HUES64 (cell line): Measurements from ENCODE around the gene NTRK1.

Experiments used
- H3K27ac ChIP-seq: 2 replicates; pipeline ENCODE4 v1.7.0; 2013; ENCODE audit warnings: low read depth, low read length, inconsistent platforms
- H3K27me3 ChIP-seq: 2 replicates; pipeline ENCODE4 v1.6.1; 2013; ENCODE audit warnings: mild to moderate bottlenecking, low read length; ENCODE audit not compliant: insufficient read depth
- H3K36me3 ChIP-seq: 2 replicates; pipeline ENCODE4 v1.6.1; 2013; ENCODE audit warnings: mild to moderate bottlenecking, low read length; ENCODE audit not compliant: insufficient read depth
- H3K4me1 ChIP-seq: 2 replicates; pipeline ENCODE4 v1.6.1; 2013; ENCODE audit warnings: mild to moderate bottlenecking, low read length, moderate library complexity; ENCODE audit not compliant: insufficient read depth
- H3K4me3 ChIP-seq: 2 replicates; pipeline ENCODE4 v1.5.1; 2013; ENCODE audit warnings: mild to moderate bottlenecking, low read length, moderate library complexity
- H3K9ac ChIP-seq: 2 replicates; pipeline ENCODE4 v1.6.1; 2013; ENCODE audit warnings: mild to moderate bottlenecking, low read depth, low read length
- H3K9me3 ChIP-seq: 2 replicates; pipeline ENCODE4 v1.6.1; 2013; ENCODE audit warnings: low read depth, low read length; ENCODE audit not compliant: insufficient read depth
- WGBS: fragments of 150-250, 120-280 bp; methylation state at CpG from one replicate; pipeline ENCODE4 v1.1.7; 2013; ENCODE audit warnings: missing lambda C conversion rate; 5-methylcytosine and 5-hydroxymethylcytosine counted together

Gene NTRK1

GRCh38 chr1:156847591-156848460 is 12.8 kb upstream of the NTRK1 start:
- Histone ChIP-seq H3K4me3 (no peak overlapping the region), H3K9ac (no peak overlapping the region), H3K27me3 (peaks cover 100% of the 10 kb centered on the region), H3K4me1 (peaks cover 7% of the 10 kb centered on the region; the same call in 1 of the 2 replicates), H3K9me3 (no peaks in the 10 kb centered on the region), H3K36me3 (no peaks in the 10 kb centered on the region), H3K27ac (no peak overlapping the region)
- 68% methylated on average over 7 of the region's 7 CpGs for WGBS

- Histone ChIP-seq H3K27me3 (peaks cover 100% of the 10 kb centered on the region), H3K4me3 (peak overlapping the region; percentile 51), H3K36me3 (no peaks in the 10 kb centered on the region), H3K9me3 (no peaks in the 10 kb centered on the region), H3K27ac (no peak overlapping the region), H3K9ac (no peak overlapping the region), H3K4me1 (peaks cover 7% of the 10 kb centered on the region; the same call in 1 of the 2 replicates)
- 13% methylated on average over 36 of the region's 36 CpGs for WGBS
Measured at GRCh38 chr1:156848461-156849150, 12.1 kb upstream of the NTRK1 start.

- Histone ChIP-seq H3K27me3 (peaks cover 100% of the 10 kb centered on the region), H3K4me1 (peaks cover 7% of the 10 kb centered on the region; the same call in 1 of the 2 replicates), H3K9ac (no peak overlapping the region), H3K4me3 (peak overlapping the region; percentile 51), H3K36me3 (no peaks in the 10 kb centered on the region), H3K9me3 (no peaks in the 10 kb centered on the region), H3K27ac (no peak overlapping the region)
- WGBS = 42% methylated on average over 23 of the region's 23 CpGs
Measured at GRCh38 chr1:156849151-156849496, 11.5 kb upstream of the NTRK1 start.

- Histone ChIP-seq H3K27me3 (peaks cover 93% of the 10 kb centered on the region), H3K4me1 (peaks cover 5% of the 10 kb centered on the region; the same call in 1 of the 2 replicates), H3K9ac (no peak overlapping the region), H3K9me3 (no peaks in the 10 kb centered on the region), H3K27ac (no peak overlapping the region), H3K4me3 (no peak overlapping the region), H3K36me3 (no peaks in the 10 kb centered on the region)
- WGBS = 90% methylated on average over 17 of the region's 17 CpGs
Measured at GRCh38 chr1:156851779-156852417, 8.8 kb upstream of the NTRK1 start.

DNA sequence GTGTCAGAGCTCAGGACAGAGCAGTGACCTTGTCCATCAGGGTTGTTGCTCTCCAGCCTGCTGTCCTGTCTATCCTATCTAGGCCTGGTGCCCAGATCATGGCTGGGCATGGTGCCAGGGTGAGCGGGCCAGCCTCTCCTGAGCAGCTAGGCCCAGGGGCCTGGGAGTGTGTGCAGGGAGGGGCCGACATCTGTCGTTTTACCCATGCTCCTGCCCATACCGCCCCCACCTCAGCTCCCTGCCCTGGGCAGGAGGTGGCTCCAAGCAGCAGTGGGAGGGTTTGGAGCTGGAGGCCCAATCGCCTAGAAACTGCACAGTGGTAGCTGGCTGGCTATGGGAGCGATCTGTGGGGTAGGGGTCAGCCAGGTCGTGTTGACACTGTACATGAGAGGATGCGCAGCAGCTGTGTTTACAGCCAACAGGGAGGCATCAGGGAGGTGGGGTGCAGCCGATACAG is 8.2 kb upstream of the NTRK1 start:
- Histone ChIP-seq H3K36me3 (no peaks in the 10 kb centered on the region), H3K9me3 (no peaks in the 10 kb centered on the region), H3K4me3 (no peak overlapping the region), H3K27me3 (peaks cover 93% of the 10 kb centered on the region), H3K4me1 (peaks cover 5% of the 10 kb centered on the region; the same call in 1 of the 2 replicates), H3K9ac (no peak overlapping the region), H3K27ac (no peak overlapping the region)
- 69% methylated on average over 9 of the region's 9 CpGs for WGBS

- Histone ChIP-seq H3K27ac (no peak overlapping the region), H3K4me3 (no peak overlapping the region), H3K27me3 (peaks cover 93% of the 10 kb centered on the region), H3K9ac (no peak overlapping the region), H3K36me3 (no peaks in the 10 kb centered on the region), H3K9me3 (no peaks in the 10 kb centered on the region), H3K4me1 (no peaks in the 10 kb centered on the region)
- WGBS = 93% methylated on average over 19 of the region's 19 CpGs
Measured at GRCh38 chr1:156853761-156854160, 6.9 kb upstream of the NTRK1 start.

- no peaks in the 10 kb centered on the region for H3K36me3 ChIP-seq
- H3K9me3 ChIP-seq = no peaks in the 10 kb centered on the region
- H3K9ac ChIP-seq = no peak overlapping the region
- no peak overlapping the region for H3K4me3 ChIP-seq
- H3K27ac ChIP-seq = no peak overlapping the region
- H3K27me3 ChIP-seq = peaks cover 93% of the 10 kb centered on the region
- WGBS = 61% methylated on average over 3 of the region's 3 CpGs
- peaks cover 4% of the 10 kb centered on the region; the same call in 1 of the 2 replicates for H3K4me1 ChIP-seq
Measured at GRCh38 chr1:156854634-156855033, 6.0 kb upstream of the NTRK1 start.

GRCh38 chr1:156856282-156856785 is 4.3 kb upstream of the NTRK1 start:
- no peaks in the 10 kb centered on the region for H3K36me3 ChIP-seq
- no peaks in the 10 kb centered on the region for H3K9me3 ChIP-seq
- no peak overlapping the region for H3K27ac ChIP-seq
- H3K9ac ChIP-seq = no peak overlapping the region
- 82% methylated on average over 3 of the region's 3 CpGs for WGBS
- H3K4me3 ChIP-seq = no peak overlapping the region
- H3K4me1 ChIP-seq = peaks cover 5% of the 10 kb centered on the region; the same call in 1 of the 2 replicates
- H3K27me3 ChIP-seq = peaks cover 93% of the 10 kb centered on the region

DNA sequence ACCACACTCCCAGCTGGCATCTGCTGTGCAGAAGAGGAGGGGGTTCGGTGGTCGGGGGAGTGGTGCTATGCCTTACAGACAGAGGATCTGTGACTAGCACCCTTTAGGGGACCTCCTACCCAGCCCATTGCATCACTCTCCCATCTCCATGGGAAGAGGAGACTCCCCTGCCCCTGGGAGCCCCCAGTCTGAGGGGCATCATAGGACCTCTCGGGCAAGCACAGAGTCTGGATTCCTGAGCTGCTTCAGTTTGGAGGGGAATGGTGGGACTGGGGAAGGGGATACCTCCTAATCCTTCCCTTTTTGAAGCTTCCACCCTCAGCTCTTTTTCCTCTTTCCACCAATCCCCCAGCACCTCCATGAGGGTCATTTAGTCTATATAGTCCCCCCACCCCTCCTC is 3.1 kb upstream of the NTRK1 start:
- H3K27me3 ChIP-seq = peaks cover 93% of the 10 kb centered on the region
- H3K9me3 ChIP-seq = no peaks in the 10 kb centered on the region
- no peaks in the 10 kb centered on the region for H3K36me3 ChIP-seq
- H3K4me1 ChIP-seq = peaks cover 5% of the 10 kb centered on the region; the same call in 1 of the 2 replicates
- H3K4me3 ChIP-seq = no peak overlapping the region
- no peak overlapping the region for H3K9ac ChIP-seq
- WGBS = no CpG with 5 or more reads among the region's 3 CpGs
- H3K27ac ChIP-seq = no peak overlapping the region

DNA sequence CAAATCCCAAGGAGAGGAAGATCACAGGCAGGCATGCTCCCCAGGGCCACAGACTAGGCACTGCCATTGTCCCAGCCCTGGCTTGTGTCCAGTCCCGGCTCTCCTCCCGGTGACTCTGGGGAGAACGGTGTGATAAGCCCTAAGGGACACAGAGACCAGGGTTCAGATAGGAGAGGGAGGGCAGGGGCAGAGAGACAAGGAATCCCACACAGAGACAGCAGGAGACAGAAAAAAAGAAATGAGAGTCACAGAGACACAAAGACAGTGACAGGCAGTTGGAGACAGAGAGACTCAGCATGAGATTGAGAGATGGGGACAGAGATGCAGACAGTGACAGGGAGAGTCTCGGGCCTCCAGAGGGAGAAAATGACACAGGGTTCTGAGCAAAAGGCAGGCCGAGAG is 2.1 kb upstream of the NTRK1 start:
- Histone ChIP-seq H3K27ac (no peak overlapping the region), H3K27me3 (peaks cover 93% of the 10 kb centered on the region), H3K4me3 (peak overlapping the region; percentile 56), H3K36me3 (no peaks in the 10 kb centered on the region), H3K9ac (no peak overlapping the region), H3K4me1 (peaks cover 5% of the 10 kb centered on the region; the same call in 1 of the 2 replicates), H3K9me3 (no peaks in the 10 kb centered on the region)
- 21% methylated on average over 5 of the region's 5 CpGs for WGBS
